Neuronal stem cell (in vitro differentiated cells): ENCODE results near the gene NPHP4.
A peak's percentile ranks its signal among the peaks of the same experiment; 100 is the strongest.

Source experiments
- DNase-seq: peaks from one replicate; pipeline ENCODE4 v3.0.0-alpha.2; 2013; ENCODE audit warnings: low spot score
- H2AFZ ChIP-seq: one replicate; pipeline ENCODE4 v1.6.1; 2013; ENCODE audit warnings: mild to moderate bottlenecking, low read length, inconsistent platforms
- H2AK5ac ChIP-seq: 2 replicates; pipeline ENCODE4 v1.6.1; 2013; ENCODE audit warnings: low read depth, mild to moderate bottlenecking, inconsistent platforms, low read length, moderate library complexity, mixed read lengths
- H2BK120ac ChIP-seq: 2 replicates; pipeline ENCODE4 v1.6.1; 2013; ENCODE audit warnings: low read depth, mild to moderate bottlenecking, inconsistent platforms, low read length, moderate library complexity, mixed read lengths
- H2BK12ac ChIP-seq: one replicate; pipeline ENCODE4 v1.6.1; 2013; ENCODE audit warnings: low read length, inconsistent platforms
- H2BK15ac ChIP-seq: 2 replicates; pipeline ENCODE4 v1.6.1; 2013; ENCODE audit warnings: mild to moderate bottlenecking, low read length, inconsistent platforms, mixed read lengths
- H2BK5ac ChIP-seq: one replicate; pipeline ENCODE4 v1.6.1; 2013; ENCODE audit warnings: inconsistent platforms, mild to moderate bottlenecking, low read length, moderate library complexity
- H3K14ac ChIP-seq: one replicate; pipeline ENCODE4 v1.6.1; 2013; ENCODE audit warnings: low read length, inconsistent platforms
- H3K18ac ChIP-seq: 2 replicates; pipeline ENCODE4 v1.6.1; 2013; ENCODE audit warnings: low read length, inconsistent platforms
- H3K23ac ChIP-seq: 2 replicates; pipeline ENCODE4 v1.6.1; 2013; ENCODE audit warnings: low read depth, mild to moderate bottlenecking, mixed read lengths, low read length, inconsistent platforms; ENCODE audit not compliant: poor library complexity
- H3K27ac ChIP-seq: replicated peaks from 3 replicates; pipeline ENCODE4 v1.5.1; 2013; ENCODE audit warnings: low read length, inconsistent platforms
- H3K27me3 ChIP-seq, 3 experiments: 2 replicates each; pipeline ENCODE4 v1.6.1; 2013; ENCODE audit warnings: low read length in 3 of 3, mild to moderate bottlenecking in 2 of 3, inconsistent platforms in 1 of 3, low read depth in 1 of 3, mixed read lengths in 1 of 3, moderate library complexity in 1 of 3; ENCODE audit not compliant: control insufficient read depth in 3 of 3, insufficient read depth in 3 of 3
- H3K36me3 ChIP-seq, 2 donors: replicated peaks in 1 of 2; 2 replicates each; pipeline ENCODE4 v1.6.1; 2013; ENCODE audit warnings: low read length in 2 of 2; ENCODE audit not compliant: control insufficient read depth in 2 of 2, insufficient read depth in 2 of 2
- H3K4ac ChIP-seq: 2 replicates; pipeline ENCODE4 v1.6.1; 2013; ENCODE audit warnings: inconsistent platforms, mild to moderate bottlenecking, low read length, moderate library complexity
- H3K4me1 ChIP-seq, 2 donors: 1 replicate in 1 of 2; 2 replicates in 1 of 2; pipeline ENCODE4 v1.6.1; 2013; ENCODE audit warnings: low read length in 2 of 2, low read depth in 1 of 2; ENCODE audit not compliant: control insufficient read depth in 2 of 2, insufficient read depth in 1 of 2
- H3K4me2 ChIP-seq: one replicate; pipeline ENCODE4 v1.6.1; 2013; ENCODE audit warnings: mild to moderate bottlenecking, low read length, inconsistent platforms; ENCODE audit not compliant: insufficient read depth, poor library complexity, severe bottlenecking
- H3K4me3 ChIP-seq, 2 donors: 2 replicates each; pipeline ENCODE4 v1.5.1; 2013; ENCODE audit warnings: low read length in 2 of 2, mild to moderate bottlenecking in 2 of 2, inconsistent platforms in 1 of 2, moderate library complexity in 1 of 2
- H3K79me1 ChIP-seq: one replicate; pipeline ENCODE4 v1.6.1; 2013; ENCODE audit warnings: low read depth, mild to moderate bottlenecking, inconsistent platforms, low read length, moderate library complexity
- H3K9ac ChIP-seq: one replicate; pipeline ENCODE4 v1.6.1; 2013; ENCODE audit warnings: mild to moderate bottlenecking, low read depth, low read length, inconsistent platforms; ENCODE audit not compliant: poor library complexity
- H3K9me3 ChIP-seq, 2 donors: replicated peaks in 1 of 2; 2 replicates each; pipeline versions ENCODE3 to v1.6.1; 2013; ENCODE audit warnings: low read length in 2 of 2, mild to moderate bottlenecking in 2 of 2, inconsistent platforms in 1 of 2, low read depth in 1 of 2, mixed read lengths in 1 of 2, moderate library complexity in 1 of 2; ENCODE audit not compliant: control insufficient read depth in 2 of 2, insufficient read depth in 1 of 2
- H4K8ac ChIP-seq: one replicate; pipeline ENCODE4 v1.6.1; 2013; ENCODE audit warnings: low read depth, mild to moderate bottlenecking, inconsistent platforms, low read length, moderate library complexity
- H4K91ac ChIP-seq: one replicate; pipeline ENCODE4 v1.6.1; 2013; ENCODE audit warnings: low read length, low read depth, mild to moderate bottlenecking, inconsistent platforms; ENCODE audit not compliant: poor library complexity
- WGBS, 2 donors: extraction: QIAGEN DNeasy Blood & Tissue Kit; methylation state at CpG; one replicate each; pipeline ENCODE4 v1.1.7; 2013; ENCODE audit warnings: missing lambda C conversion rate in 2 of 2, mixed read lengths in 1 of 2; ENCODE audit not compliant: insufficient read length in 2 of 2, insufficient replicate concordance in 1 of 2; ENCODE audit errors: extremely low coverage in 2 of 2; 5-methylcytosine and 5-hydroxymethylcytosine counted together

Gene NPHP4

GRCh38 chr1:6012529-6013318 is 20.5 kb upstream of the NPHP4 start:
- H3K4me3 ChIP-seq: peak overlapping the region in 1 of 2 donors; percentile 1
- no peaks in the 10 kb centered on the region for H3K9me3 ChIP-seq
- H3K14ac ChIP-seq: no peak overlapping the region
- H3K4me1 ChIP-seq: peaks cover 8 to 14% of the 10 kb centered on the region in 2 donors
- H2AFZ ChIP-seq: no peak overlapping the region
- 100% methylated on average over 1 of the region's 17 CpGs; no CpG with 5 or more reads in 1 of the 2 donors for WGBS, 2 donors
- no peak overlapping the region for H2BK120ac ChIP-seq
- no peak overlapping the region for H3K4me2 ChIP-seq
- no peak overlapping the region for H3K4ac ChIP-seq
- H3K36me3 ChIP-seq: no peaks in the 10 kb centered on the region
- DNase-seq: no peak
- no peak overlapping the region for H4K91ac ChIP-seq
- no peak overlapping the region for H3K27ac ChIP-seq
- no peak overlapping the region for H4K8ac ChIP-seq
- H3K9ac ChIP-seq: no peak overlapping the region
- peak overlapping the region; percentile 64 for H3K18ac ChIP-seq
- peak overlapping the region; percentile 68 for H3K23ac ChIP-seq
- no peaks in the 10 kb centered on the region for H3K79me1 ChIP-seq
- peak overlapping the region; percentile 63 for H2BK12ac ChIP-seq
- H2AK5ac ChIP-seq: peak overlapping the region; percentile 52
- H2BK15ac ChIP-seq: no peak overlapping the region
- H2BK5ac ChIP-seq: peak overlapping the region; percentile 35
- H3K27me3 ChIP-seq: no peaks in the 10 kb centered on the region

- no peak for DNase-seq
- H3K4me2 ChIP-seq: no peak overlapping the region
- no peaks in the 10 kb centered on the region for H3K79me1 ChIP-seq
- H3K9ac ChIP-seq: peak overlapping the region; percentile 7
- no peak overlapping the region for H2BK15ac ChIP-seq
- no peak overlapping the region for H2AFZ ChIP-seq
- H3K4me1 ChIP-seq: peaks cover 8 to 14% of the 10 kb centered on the region in 2 donors
- H3K14ac ChIP-seq: peak overlapping the region; percentile 27
- no peak overlapping the region for H3K27ac ChIP-seq
- H3K23ac ChIP-seq: no peak overlapping the region
- no peak overlapping the region for H2BK5ac ChIP-seq
- H3K4me3 ChIP-seq: no peak overlapping the region
- H4K91ac ChIP-seq: no peak overlapping the region
- H2BK12ac ChIP-seq: no peak overlapping the region
- no peaks in the 10 kb centered on the region for H3K27me3 ChIP-seq
- H3K9me3 ChIP-seq: no peaks in the 10 kb centered on the region
- WGBS, 2 donors: 97% methylated on average over 3 of the region's 3 CpGs; no CpG with 5 or more reads in 1 of the 2 donors
- no peak overlapping the region for H3K4ac ChIP-seq
- H3K18ac ChIP-seq: no peak overlapping the region
- H3K36me3 ChIP-seq: no peaks in the 10 kb centered on the region
- H4K8ac ChIP-seq: no peak overlapping the region
- peak overlapping the region; percentile 75 for H2AK5ac ChIP-seq
- no peak overlapping the region for H2BK120ac ChIP-seq
Measured at GRCh38 chr1:6011946-6012258, 19.7 kb upstream of the NPHP4 start.

- no peaks in the 10 kb centered on the region for H3K27me3 ChIP-seq
- H4K8ac ChIP-seq: no peak overlapping the region
- H3K18ac ChIP-seq: peak overlapping the region; percentile 27
- no peak overlapping the region for H3K4me2 ChIP-seq
- H3K14ac ChIP-seq: peak overlapping the region; percentile 27
- peaks cover 5 to 14% of the 10 kb centered on the region in 2 donors for H3K4me1 ChIP-seq
- H2BK120ac ChIP-seq: no peak overlapping the region
- H2AK5ac ChIP-seq: peak overlapping the region; percentile 75
- H2BK15ac ChIP-seq: no peak overlapping the region
- no peak overlapping the region for H2BK5ac ChIP-seq
- no peak for DNase-seq
- H3K9ac ChIP-seq: no peak overlapping the region
- H2BK12ac ChIP-seq: peak overlapping the region; percentile 82
- H2AFZ ChIP-seq: no peak overlapping the region
- H3K23ac ChIP-seq: peak overlapping the region; percentile 53
- H3K27ac ChIP-seq: no peak overlapping the region
- H4K91ac ChIP-seq: no peak overlapping the region
- H3K4me3 ChIP-seq: peak overlapping the region in 1 of 2 donors; percentile 59
- no peak overlapping the region for H3K4ac ChIP-seq
- no CpG with 5 or more reads among the region's 19 CpGs for WGBS, 2 donors
- no peaks in the 10 kb centered on the region for H3K79me1 ChIP-seq
- H3K9me3 ChIP-seq: no peaks in the 10 kb centered on the region
- H3K36me3 ChIP-seq: no peaks in the 10 kb centered on the region
Measured at GRCh38 chr1:6011161-6011945, 19.1 kb upstream of the NPHP4 start.

GRCh38 chr1:6010554-6010953 is 18.3 kb upstream of the NPHP4 start:
- Histone ChIP-seq H2AFZ (no peak overlapping the region), H3K27ac (no peak overlapping the region), H2BK120ac (no peak overlapping the region), H3K4me2 (no peak overlapping the region), H3K79me1 (no peaks in the 10 kb centered on the region), H2AK5ac (no peak overlapping the region), H3K27me3 (no peaks in the 10 kb centered on the region), H2BK15ac (peak overlapping the region; percentile 5), H3K23ac (no peak overlapping the region), H3K9me3 (no peaks in the 10 kb centered on the region), H3K14ac (no peak overlapping the region), H3K36me3 (no peaks in the 10 kb centered on the region), H4K91ac (no peak overlapping the region), H4K8ac (no peak overlapping the region), H2BK12ac (no peak overlapping the region), H2BK5ac (no peak overlapping the region), H3K4me3 (no peak overlapping the region), H3K4me1 (peaks cover 5 to 12% of the 10 kb centered on the region in 2 donors), H3K4ac (no peak overlapping the region), H3K18ac (no peak overlapping the region), H3K9ac (no peak overlapping the region)
- no peak for DNase-seq
- WGBS, 2 donors: no CpG with 5 or more reads among the region's 10 CpGs
